NCI-H446 (cell line): ENCODE results near the gene TRPM7.
A peak's percentile ranks its signal among the peaks of the same experiment; 100 is the strongest.
"Not testable (repeated sequence)": the region's sequence is repeated elsewhere in the genome, so short reads cannot be mapped to it uniquely, and the experiment has no call there.

Source experiments
- DNase-seq, 2 experiments: peaks; one replicate each; lab custom pipeline; 2025; lab: John Stamatoyannopoulos, UW

TRPM7 gene, protein sequence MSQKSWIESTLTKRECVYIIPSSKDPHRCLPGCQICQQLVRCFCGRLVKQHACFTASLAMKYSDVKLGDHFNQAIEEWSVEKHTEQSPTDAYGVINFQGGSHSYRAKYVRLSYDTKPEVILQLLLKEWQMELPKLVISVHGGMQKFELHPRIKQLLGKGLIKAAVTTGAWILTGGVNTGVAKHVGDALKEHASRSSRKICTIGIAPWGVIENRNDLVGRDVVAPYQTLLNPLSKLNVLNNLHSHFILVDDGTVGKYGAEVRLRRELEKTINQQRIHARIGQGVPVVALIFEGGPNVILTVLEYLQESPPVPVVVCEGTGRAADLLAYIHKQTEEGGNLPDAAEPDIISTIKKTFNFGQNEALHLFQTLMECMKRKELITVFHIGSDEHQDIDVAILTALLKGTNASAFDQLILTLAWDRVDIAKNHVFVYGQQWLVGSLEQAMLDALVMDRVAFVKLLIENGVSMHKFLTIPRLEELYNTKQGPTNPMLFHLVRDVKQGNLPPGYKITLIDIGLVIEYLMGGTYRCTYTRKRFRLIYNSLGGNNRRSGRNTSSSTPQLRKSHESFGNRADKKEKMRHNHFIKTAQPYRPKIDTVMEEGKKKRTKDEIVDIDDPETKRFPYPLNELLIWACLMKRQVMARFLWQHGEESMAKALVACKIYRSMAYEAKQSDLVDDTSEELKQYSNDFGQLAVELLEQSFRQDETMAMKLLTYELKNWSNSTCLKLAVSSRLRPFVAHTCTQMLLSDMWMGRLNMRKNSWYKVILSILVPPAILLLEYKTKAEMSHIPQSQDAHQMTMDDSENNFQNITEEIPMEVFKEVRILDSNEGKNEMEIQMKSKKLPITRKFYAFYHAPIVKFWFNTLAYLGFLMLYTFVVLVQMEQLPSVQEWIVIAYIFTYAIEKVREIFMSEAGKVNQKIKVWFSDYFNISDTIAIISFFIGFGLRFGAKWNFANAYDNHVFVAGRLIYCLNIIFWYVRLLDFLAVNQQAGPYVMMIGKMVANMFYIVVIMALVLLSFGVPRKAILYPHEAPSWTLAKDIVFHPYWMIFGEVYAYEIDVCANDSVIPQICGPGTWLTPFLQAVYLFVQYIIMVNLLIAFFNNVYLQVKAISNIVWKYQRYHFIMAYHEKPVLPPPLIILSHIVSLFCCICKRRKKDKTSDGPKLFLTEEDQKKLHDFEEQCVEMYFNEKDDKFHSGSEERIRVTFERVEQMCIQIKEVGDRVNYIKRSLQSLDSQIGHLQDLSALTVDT (N-terminal part only)

DNA sequence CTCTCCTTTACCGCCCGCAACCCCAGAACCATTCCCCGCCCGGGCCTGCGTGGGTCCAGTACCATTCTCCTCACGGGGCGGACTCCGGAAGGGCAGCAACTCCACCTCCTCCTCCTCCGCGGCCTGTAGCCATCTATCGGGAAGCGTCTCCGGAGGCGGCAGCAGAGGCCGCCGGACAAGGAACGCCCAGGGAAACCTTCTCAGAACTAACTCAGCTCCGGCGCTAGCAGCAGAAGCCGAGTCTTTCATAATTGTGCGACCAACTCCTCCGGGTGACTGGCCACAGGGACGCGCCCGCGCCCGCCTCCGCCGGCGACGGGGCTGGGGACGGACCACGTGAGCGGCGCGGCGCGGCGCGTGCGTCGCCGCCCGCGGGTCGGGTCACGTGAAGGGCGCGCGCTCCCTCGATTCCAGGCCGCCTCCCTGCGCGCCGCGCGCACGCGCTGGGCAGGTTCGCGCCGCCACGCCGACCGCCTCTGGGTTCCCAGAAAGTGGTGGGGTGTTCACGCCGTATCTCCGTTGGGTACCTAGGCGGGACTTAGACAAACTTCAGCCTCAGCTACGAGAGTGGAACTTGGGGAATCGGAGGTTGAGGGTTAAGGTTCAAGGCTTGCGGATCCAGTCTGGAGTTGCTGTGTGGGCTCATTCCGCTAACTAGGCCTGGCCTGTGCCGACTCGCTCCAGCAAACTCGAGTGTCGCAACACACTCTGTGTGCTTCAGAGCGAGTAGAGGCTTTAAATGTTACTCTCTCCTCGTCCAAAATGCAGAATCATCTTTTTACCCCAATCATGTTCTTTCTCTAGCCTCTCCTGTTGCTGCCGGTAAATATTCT is at the start of gene TRPM7:
TSS of gene TRPM7 (minus strand) at position 329 of the 833 bp plus-strand sequence. CDS start at position 65, 264 bp downstream.
- peak; percentile 40 to 83 for DNase-seq

DNA sequence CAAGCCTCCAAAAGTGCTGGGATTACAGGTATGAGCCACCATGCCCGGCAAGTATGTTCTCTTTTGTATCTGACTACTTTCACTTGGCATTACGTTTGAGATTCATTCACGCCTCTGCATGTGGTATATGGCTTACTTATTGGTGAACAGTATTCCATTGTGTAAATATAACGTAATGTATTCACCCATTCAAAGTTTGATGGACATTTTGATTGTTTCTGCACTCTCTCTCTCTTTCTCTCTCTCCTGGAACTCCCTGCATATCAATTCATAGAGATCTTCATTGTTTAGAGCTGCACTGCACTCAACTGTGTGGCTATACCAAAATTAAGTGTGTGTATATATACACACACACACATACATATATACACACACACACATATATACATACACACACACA is 48.6 kb upstream of the TRPM7 start:
- no peak for DNase-seq

DNA sequence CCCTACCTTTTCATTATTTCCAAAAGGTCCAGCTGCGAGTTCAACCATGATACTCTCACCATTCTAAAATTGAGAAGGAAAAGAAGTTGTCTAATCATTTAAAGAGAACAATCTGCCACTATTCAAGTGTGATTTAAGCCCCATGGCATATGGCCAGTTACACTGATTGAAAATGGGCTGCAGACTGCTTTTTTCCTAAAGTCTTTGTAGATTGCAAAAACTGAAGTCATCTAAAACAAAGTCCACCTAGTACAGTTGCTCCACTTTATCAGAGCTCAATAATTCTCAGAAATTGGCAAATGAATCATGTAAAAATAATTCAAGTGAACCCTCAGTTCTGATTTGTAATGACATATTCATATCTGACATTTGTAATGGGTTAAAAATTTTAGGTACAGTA is 39.7 kb upstream of the TRPM7 start:
- DNase-seq, result no peak

DNA sequence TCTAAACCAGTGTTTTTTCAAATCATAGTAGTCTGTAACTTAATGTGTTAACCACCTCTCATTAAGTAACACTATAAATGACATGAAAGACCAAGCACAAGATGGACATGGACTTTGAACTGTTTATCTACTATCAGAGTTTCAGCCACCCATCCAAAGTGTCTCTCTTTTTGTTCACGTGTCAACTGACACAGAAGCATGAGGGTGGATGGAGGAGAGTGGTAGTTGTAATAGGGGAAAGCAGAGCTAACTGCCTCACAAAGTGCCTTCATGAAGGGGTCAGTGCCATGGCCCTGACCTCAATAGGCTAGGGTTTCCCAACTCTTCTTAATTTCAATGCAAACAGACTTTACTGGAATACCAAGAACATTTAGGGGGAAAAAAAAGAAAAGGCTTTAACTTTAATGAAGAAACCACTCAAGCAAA is 32.1 kb upstream of the TRPM7 start:
- DNase-seq, result no peak

DNA sequence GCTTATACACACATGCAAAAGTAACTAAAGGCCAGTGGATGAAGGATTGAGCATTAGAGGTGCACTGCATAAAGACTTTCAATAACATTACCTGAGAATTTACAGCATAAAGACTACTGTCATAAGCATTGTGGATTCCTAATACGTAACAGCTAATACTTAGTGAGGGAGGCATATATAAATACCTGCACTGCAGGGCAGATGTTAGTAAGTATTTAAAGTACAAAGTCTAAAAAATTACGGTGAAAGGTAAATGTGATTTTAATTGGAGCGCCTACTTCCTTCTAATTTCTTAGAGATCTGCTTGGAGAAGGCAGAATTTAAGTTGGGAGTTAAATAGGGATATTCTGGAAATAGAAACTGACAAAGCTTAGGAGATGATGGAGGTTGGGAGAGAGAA is 25.4 kb upstream of the TRPM7 start:
- no peak for DNase-seq

DNA sequence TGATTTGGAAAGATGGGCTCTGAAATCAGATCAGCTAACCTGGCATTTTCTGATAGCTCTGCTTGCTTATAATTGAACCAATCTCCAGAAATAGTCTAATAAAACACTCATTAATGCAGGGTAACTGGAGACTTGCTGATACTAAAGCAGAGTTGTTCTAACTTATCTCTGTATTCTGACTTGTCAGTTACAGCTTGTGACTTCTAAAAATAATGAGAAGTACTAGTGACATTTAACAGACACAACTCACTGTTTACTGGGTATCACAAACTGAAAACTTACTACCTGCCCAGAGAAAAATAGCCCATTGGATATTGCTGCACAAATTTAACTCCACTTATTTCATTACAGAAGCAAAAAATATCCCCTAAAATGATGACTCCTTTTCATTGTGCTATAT is 24.0 kb upstream of the TRPM7 start:
- DNase-seq, result no peak

DNA sequence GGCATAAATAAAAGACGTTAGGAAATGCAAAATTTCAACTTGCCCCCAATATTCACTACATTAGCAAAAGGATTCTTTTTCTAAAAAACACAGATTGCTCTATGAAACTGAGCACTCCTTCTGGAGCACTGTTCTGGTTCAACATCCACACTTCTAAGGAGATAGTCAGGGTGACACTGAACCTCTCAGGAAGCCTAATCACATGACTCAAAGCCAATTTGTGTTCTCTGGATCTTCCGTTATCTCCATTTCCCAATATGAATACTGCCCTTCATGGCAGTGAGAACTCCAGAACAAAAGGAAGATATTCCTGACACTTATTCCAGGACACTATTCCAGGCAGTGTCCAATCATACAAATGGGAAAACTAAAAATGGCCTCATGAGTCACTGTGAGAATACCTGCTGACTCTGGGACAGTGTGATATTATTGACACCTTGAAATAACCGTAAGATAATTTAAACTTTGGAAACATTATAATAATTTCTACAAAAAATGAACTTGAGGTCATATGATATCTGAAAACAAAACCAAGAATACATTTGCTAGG is 21.4 kb upstream of the TRPM7 start:
- DNase-seq, result no peak

DNA sequence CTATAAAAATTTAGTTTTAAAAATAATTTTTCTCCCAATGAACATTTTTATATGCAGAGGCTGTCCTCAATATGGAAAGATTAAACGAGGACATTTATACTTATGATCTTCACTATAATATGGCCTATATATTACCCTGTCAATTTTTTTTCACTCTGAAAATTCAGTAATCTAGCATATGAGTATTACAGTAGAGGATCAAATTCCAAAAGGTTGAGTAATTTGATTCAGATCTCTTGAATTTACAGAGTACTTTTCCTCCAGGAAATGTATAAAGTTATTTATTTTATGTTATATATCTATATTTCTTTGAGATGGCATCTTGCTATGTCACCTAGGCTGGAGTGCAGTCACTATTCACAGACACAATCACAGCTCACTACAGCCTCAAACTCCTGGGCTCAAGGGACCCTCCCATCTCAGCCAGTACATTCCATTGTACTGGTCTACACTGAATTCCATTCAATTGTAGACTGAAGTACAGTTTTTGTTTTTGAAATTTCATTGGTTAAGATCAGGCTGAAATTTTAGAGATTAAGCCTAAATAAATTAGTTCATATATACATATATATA is 16.3 kb upstream of the TRPM7 start:
- DNase-seq, result no peak

DNA sequence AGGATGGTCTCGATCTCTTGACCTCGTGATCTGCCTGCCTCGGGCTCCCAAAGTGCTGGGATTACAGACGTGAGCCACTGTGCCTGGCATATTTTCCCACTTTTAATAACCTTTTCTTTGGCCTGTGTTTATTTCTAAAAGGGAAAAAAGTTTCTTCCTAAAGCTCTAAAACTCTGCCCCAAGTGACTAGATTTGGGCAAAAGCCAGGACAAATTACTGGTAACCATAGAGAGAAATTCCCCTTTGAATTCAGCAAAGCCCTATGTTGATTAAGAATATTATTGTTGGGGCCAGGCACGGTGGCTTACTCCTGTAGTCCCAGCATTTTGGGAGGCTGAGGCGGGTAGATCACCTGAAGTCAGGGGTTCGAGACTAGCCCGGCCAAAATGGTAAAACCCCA is 11.5 kb upstream of the TRPM7 start:
- no peak for DNase-seq

DNA sequence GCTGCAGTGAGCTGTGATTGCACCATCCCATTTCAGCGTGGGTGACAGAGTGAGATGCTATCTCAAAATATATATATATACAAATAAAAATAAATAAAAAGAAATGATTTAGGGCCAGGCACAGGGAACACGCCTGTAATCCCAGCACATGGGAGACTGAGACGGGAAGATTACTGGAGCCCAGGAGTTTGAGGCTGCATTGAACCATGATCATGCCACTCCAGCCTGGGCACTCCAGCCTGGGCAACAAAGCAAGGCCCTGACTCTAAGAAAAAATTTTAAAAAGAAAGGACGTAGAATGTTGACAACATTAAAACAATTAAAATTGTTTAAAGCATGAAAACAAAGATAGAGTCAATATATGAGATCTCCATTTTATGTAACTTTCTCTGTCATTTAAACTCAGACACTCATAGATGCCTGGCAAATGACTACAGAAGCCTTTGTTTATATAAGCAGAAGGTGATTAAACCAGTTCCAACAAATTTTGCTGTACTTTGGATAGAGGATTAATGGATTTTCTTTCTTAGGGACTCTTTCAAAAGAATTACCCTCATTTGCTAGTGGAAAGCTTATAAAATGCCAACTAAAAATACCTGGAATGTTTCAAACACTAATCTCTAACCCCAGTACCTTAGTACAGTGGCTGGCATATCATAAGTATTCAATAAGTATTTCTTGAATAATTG is 10.7 kb upstream of the TRPM7 start:
- DNase-seq, result no peak

DNA sequence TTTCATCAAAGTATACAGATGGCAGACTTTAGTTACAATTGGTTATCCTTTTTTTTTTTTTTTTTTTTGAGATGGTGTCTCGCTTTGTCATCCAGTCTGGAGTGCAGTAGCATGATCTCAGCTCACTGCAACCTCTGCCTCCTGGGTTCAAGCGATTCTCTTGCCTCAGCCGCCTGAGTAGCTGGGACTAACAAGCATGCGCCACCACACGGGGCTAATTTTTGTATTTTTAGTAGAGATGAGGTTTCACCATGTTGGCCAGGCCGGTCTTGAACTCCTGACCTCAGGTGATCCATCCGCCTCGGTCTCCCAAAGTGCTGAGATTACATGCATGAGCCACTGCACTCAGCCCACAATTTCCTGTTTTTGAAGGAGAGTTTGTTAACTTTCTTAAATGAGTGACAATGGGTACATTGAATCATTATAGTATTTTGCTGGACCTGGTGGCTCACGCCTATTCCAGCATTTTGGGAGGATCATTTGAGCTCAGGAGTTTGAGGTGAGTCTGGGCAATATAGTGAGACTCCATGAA is 8.1 kb upstream of the TRPM7 start:
- not testable (repeated sequence) for DNase-seq

DNA sequence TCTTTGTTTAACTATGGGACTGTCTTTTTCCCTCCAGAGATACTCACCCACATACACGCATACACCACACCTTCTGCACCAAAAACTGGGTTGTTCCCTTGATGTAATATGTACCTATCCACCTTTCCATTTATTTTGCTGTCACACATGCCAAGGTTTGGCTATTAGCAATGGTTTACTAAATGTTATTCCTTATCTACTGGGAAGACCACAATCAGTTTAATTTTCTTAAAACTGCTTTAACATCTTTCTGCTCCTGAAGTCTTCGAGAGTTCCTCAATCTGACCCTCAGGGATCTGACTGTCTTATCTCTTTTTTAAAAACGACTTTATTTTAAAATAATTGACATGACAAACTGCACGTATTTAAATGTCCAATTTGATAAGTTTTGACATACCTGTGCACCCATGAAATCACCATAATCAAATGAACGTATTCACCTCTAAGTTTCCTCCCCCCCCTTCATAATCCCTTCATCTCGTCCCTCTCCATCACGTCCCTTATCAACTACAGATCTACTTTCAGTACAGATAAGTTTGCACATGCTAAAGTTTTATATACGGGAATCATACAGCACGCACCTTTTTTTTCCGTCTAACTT is 805 bp upstream of the TRPM7 start:
- no peak for DNase-seq

DNA sequence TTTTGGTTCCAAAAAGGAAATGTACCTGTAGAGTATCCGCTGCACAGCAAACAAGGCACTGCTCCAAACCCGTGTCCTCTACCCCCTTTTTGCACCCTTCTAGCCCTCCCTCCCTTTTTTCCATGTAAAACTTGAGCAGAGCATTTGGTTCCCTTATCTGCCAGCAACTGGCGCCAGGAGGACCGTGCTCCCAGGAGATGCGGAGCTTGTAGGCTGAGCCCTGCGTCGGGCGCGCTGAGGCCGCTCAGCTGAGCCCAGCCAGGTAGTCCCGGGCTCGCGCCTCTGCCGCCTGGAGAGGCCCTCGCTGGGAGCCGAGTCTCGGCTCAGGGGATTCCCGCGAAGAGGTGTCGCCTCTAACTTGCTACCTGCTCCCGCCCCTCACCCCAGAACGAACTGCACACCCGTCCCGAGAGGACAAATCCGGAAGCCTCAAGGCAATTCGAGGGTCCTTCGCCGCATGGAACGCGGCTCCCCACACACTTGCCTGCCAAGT is 575 bp downstream of the TRPM7 start:
- DNase-seq, result peak in 1 of 2 experiments; percentile 36

DNA sequence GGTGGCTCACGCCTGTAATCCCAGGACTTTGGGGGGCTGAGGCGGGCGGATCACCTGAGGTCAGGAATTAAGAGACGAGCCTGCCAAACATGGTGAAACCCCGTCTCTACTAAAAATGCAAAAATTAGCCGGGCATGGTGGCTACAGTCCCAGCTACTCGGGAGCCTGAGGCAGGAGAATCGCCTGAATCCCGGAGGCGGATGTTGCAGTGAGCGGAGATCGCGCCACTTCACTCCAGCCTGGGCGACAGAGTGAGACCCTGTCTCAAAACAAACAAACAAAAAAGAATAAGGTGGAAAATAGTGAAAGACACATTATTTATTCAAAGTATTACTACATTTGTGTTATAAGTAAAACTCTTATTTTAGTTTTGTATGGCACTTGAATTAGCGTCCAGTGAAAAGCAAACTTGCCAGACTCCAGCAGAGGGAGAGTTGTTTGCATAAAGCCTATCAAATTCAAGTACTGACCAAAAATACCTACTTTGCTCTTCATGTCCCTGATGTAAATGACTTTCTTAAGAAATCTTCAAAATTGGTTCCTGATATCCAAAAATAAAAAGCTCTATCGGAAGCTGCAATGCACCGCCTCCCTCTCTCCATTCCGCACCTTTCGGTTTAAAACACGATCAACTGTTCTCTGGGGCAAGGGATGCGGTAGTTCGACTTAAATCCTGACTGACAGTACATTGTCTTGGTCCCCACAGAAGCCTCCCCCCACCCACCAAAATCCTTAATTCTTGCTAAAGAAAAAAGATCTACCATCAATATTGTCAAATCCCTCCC is 1.2 kb downstream of the TRPM7 start:
- DNase-seq, result no peak

DNA sequence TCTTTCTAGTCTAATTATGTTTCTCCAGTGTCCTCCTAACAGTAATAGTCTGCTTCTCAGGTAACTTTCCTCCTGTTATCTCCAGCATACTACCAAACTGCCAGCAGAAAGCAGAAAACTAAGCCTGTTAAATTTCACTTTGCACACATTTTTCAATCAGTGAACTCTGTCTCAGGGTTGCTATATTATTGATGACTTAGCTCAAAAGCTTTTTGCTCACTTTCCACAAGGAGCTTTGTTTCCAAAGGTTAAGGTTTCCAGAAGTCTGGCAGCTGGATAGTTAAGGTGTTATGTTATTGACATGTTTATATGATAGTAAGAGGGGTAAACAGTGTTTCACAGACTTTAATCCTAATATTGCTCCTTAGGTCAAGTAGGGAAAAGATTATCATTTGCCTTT is 5.1 kb downstream of the TRPM7 start:
- DNase-seq, result no peak

DNA sequence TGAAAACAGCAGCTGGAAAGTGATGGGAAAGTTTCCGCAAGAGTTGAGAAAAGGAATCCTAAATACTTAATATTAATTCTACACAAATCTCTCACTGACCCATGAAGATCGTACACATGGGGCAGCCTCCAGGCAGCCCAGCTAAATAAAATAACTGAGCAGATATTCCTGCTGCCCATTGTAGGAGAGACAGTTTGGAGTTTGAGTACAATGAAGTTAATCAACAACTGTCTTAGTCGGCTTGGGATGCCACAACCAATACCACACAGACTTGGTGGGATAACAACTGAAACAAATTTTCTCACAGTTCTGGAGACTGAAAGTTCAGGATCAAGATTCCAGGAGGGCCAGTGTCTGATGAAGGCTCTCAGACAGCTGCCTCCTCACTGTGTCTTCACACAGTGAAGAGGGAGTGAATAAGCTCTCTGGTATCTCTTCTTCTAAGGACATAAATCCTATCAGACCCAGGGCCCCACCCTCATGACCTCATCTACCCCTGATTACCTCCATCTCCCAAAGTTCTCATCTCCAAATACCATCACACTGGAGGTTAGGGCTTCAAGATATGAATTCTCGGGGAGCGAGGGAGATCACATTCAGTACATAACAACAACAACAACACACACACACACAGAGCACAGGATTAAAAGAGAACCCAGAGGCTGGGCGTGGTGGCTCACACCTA is 9.7 kb downstream of the TRPM7 start:
- DNase-seq, result no peak

DNA sequence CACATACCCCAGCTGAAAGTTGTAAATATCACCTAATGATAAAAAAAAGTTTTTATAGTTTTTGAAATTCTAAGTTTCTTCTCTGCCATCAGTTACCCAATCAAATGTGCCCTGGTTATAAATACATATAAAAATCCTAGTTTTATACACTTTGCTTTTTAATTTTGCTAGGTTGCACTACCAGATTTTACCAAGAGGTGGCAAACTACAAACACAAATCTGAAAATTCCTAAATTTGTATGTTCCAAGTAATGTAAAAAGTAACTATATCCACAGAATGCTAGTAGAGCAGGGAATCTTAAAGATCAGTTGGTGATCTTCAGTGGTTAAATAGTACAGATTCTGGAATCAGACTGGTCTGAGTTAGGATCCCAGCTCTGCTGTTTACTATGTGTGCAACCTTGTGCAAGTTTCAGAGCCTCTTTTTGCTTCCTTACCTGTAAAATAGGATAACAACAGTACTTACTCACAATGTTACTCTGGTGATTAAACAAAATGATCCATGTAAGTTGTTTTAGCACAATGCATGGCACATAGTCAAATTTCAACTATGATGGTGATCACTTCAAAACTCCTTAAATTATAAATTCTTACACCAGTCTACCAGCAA is 11.0 kb downstream of the TRPM7 start:
- peak in 1 of 2 experiments; percentile 27 for DNase-seq
